HCT116 (cell line): ENCODE measurements around the gene ANKS1A. TPM values are rescaled to one million over a fixed set of nuclear protein-coding genes. Genes with fewer than 3 reads are reported as not detected.

Experiments
- ATAC-seq: fragments of 200-7000 bp; cut with Tn5 transposase; 2 replicates; pipeline ENCODE4 v1.9.1; 2020; ENCODE audit warnings: mild to moderate bottlenecking, moderate library complexity
- BruUV-seq: library from RNA; stranded (reverse); fragments of 400-500 nt; replicated peaks from 2 replicates; lab custom pipeline; 2021; lab: Mats Ljungman, UMichigan
- CTCF ChIA-PET: fragments of 300-600 bp; sonication (Branson Sonifier 250); formaldehyde crosslinking; loops from one replicate; lab custom pipeline; 2021; ENCODE audit warnings: antibody characterized with exemption; lab: Charles Lee
- POLR2A ChIA-PET: fragments of 300-600, 350-600 bp; sonication (Branson Sonifier 250); formaldehyde crosslinking; loops from one replicate; lab custom pipeline; 2021; ENCODE audit warnings: antibody characterized with exemption; lab: Charles Lee
- RAD21 ChIA-PET, 2 experiments: fragments of 300-600 bp; sonication (Branson Sonifier 250); formaldehyde crosslinking; loops; one replicate each; lab custom pipeline; 2023; ENCODE audit warnings: low total read pairs in 2 of 2; ENCODE audit not compliant: uncharacterized antibody in 2 of 2, unreplicated experiment in 2 of 2, low non-redundant PET in 1 of 2; lab: Charles Lee
- DNase-seq: peaks from one replicate; pipeline ENCODE4 v3.0.0-alpha.2; 2010; ENCODE audit warnings: low read depth, low spot score
- H2AFZ ChIP-seq: fragments of 200-600 bp; shearing (Covaris generic), sonication (generic); 2 replicates; pipeline ENCODE4 v1.6.1; 2017; ENCODE audit warnings: low read depth, mixed run types, mixed read lengths, antibody characterized with exemption, low read length; ENCODE audit not compliant: poor library complexity, severe bottlenecking
- H3K27ac ChIP-seq: 2 replicates; pipeline ENCODE4 v1.5.1; 2012; ENCODE audit warnings: low read depth, low read length
- H3K27me3 ChIP-seq: fragments of 200-600 bp; sonication (generic); 2 replicates; pipeline ENCODE4 v1.6.1; 2016; ENCODE audit warnings: mixed run types, low read length, mixed read lengths; ENCODE audit not compliant: insufficient read depth
- H3K36me3 ChIP-seq, 2 experiments: fragments of 200-500 bp in 1 of 2; fragments of 200-600 bp in 1 of 2; sonication (Bioruptor generic) in 1 of 2; sonication (generic) in 1 of 2; 2 replicates each; pipeline versions ENCODE4 v1.5.1 to v1.6.1; 2014 to 2016; ENCODE audit warnings: low read length in 2 of 2, inconsistent platforms in 1 of 2, mixed read lengths in 1 of 2, mixed run types in 1 of 2; ENCODE audit not compliant: insufficient read depth in 2 of 2, control insufficient read depth in 1 of 2
- H3K4me1 ChIP-seq, 2 experiments: fragments of 200-600 bp in 1 of 2; sonication (generic) in 1 of 2; 2 replicates each; pipeline versions ENCODE4 v1.5.1 to v1.6.1; 2012 to 2017; ENCODE audit warnings: low read length in 2 of 2, inconsistent platforms in 1 of 2, mild to moderate bottlenecking in 1 of 2, mixed read lengths in 1 of 2, mixed run types in 1 of 2, moderate library complexity in 1 of 2; ENCODE audit not compliant: insufficient read depth in 2 of 2, control insufficient read depth in 1 of 2
- H3K4me2 ChIP-seq: fragments of 200-600 bp; sonication (generic); 2 replicates; pipeline ENCODE4 v1.6.1; 2017; ENCODE audit warnings: mixed run types, low read length, mixed read lengths
- H3K4me3 ChIP-seq, 2 experiments: fragments of 200-600 bp in 1 of 2; sonication (generic) in 1 of 2; replicated peaks in 1 of 2; 2 replicates each; pipeline ENCODE4 v1.5.1; 2011 to 2016; ENCODE audit warnings: low read length in 2 of 2, control low read depth in 1 of 2, low read depth in 1 of 2, mild to moderate bottlenecking in 1 of 2, mixed read lengths in 1 of 2, mixed run types in 1 of 2
- H3K79me2 ChIP-seq: fragments of 200-600 bp; sonication (generic); 2 replicates; pipeline ENCODE4 v1.6.1; 2017; ENCODE audit warnings: mild to moderate bottlenecking, mixed run types, low read length, moderate library complexity, mixed read lengths; ENCODE audit not compliant: insufficient read depth
- H3K9ac ChIP-seq: fragments of 200-600 bp; sonication (generic); 2 replicates; pipeline ENCODE4 v1.6.1; 2016; ENCODE audit warnings: low read length, mixed read lengths
- H3K9me2 ChIP-seq: fragments of 200-600 bp; sonication (generic), shearing (Covaris generic); 2 replicates; pipeline ENCODE4 v1.6.1; 2017; ENCODE audit warnings: mixed run types, mild to moderate bottlenecking, moderate library complexity; ENCODE audit not compliant: insufficient read depth
- H3K9me3 ChIP-seq, 2 experiments: fragments of 200-500 bp in 1 of 2; fragments of 200-600 bp in 1 of 2; sonication (Bioruptor generic) in 1 of 2; sonication (generic) in 1 of 2; 2 replicates each; pipeline ENCODE4 v1.6.1; 2014 to 2017; ENCODE audit warnings: low read length in 2 of 2, mixed read lengths in 2 of 2, inconsistent platforms in 1 of 2, low read depth in 1 of 2, mild to moderate bottlenecking in 1 of 2, mixed run types in 1 of 2, moderate library complexity in 1 of 2; ENCODE audit not compliant: control insufficient read depth in 1 of 2, insufficient read depth in 1 of 2
- H4K20me1 ChIP-seq: fragments of 200-600 bp; sonication (generic), shearing (Covaris generic); 2 replicates; pipeline ENCODE4 v1.6.1; 2017; ENCODE audit warnings: mixed run types, mild to moderate bottlenecking, moderate library complexity; ENCODE audit not compliant: insufficient read depth
- CBX3 ChIP-seq: IDR thresholded peaks from 2 replicates; pipeline ENCODE4 v1.6.1; 2012; ENCODE audit warnings: low read depth
- CEBPB ChIP-seq: IDR thresholded peaks from 2 replicates; pipeline ENCODE4 v1.6.1; 2012; ENCODE audit warnings: low read depth
- EGR1 ChIP-seq: IDR thresholded peaks from 2 replicates; pipeline ENCODE4 v1.6.1; 2012; ENCODE audit warnings: low read depth
- EZH2 ChIP-seq: fragments of 200-600 bp; sonication (generic); IDR thresholded peaks from 2 replicates; pipeline ENCODE4 v1.6.1; 2017; ENCODE audit warnings: antibody characterized with exemption, mixed run types
- RAD21 ChIP-seq: IDR thresholded peaks from 2 replicates; pipeline ENCODE4 v1.6.1; 2012; ENCODE audit warnings: low read depth, mild to moderate bottlenecking
- SIN3A ChIP-seq: IDR thresholded peaks from 2 replicates; pipeline ENCODE4 v1.6.1; 2012; ENCODE audit warnings: low read depth
- ZFX ChIP-seq: fragments of 450-650 bp; IDR thresholded peaks from 2 replicates; pipeline ENCODE4 v1.6.1; 2017
- ZNF274 ChIP-seq: fragments of 200-500 bp; sonication (Bioruptor generic); IDR thresholded peaks from 2 replicates; pipeline ENCODE4 v1.6.1; 2014; ENCODE audit warnings: mild to moderate bottlenecking, low read depth, low read length, inconsistent platforms
- intact Hi-C: fragments of 100-400 bp; cut with micrococcal nuclease; formaldehyde crosslinking; loops from 2 replicates; pipeline ENCODE4 v1.10.0; 2022
- total RNA-seq: library from RNA; stranded (reverse); gene quantifications from one replicate; pipeline ENCODE4 v1.2.1, GENCODE V29; 2021; ENCODE audit not compliant: unreplicated experiment
- TF ChIP-seq, protein P1 (sequence below): IDR thresholded peaks from 2 replicates; pipeline ENCODE4 v1.6.1; 2012
- TF ChIP-seq, protein P2 (sequence below): IDR thresholded peaks from 2 replicates; pipeline ENCODE4 v1.6.1; 2011; ENCODE audit warnings: mild to moderate bottlenecking, low read length, moderate library complexity; ENCODE audit not compliant: insufficient replicate concordance; ENCODE audit errors: extremely low read depth

The ANKS1A gene
- total RNA-seq, 1 experiment from 2014 or later: 20.6 TPM

GRCh38 chr6:35072051-35072697, 183.1 kb downstream of the ANKS1A start:
- CTCF ChIA-PET: no interaction called here
- Histone ChIP-seq H3K4me1 (no peaks in the 10 kb centered on the region), H3K27ac (no peak overlapping the region), H3K9ac (no peak overlapping the region), H3K4me3 (no peak overlapping the region), H3K9me3 (no peaks in the 10 kb centered on the region), H3K36me3 (no peaks in the 10 kb centered on the region; a peak in 1 of 4 replicates), H3K9me2 (no peaks in the 10 kb centered on the region), H4K20me1 (no peaks in the 10 kb centered on the region), H3K79me2 (no peaks in the 10 kb centered on the region), H2AFZ (no peak overlapping the region), H3K27me3 (no peaks in the 10 kb centered on the region)
- ATAC-seq: no peak
- RAD21 ChIA-PET: no interaction called here
- POLR2A ChIA-PET: no interaction called here
- no peak for DNase-seq
- BruUV-seq: no TSS peak
- intact Hi-C loops: no loop called here
- TF ChIP-seq CEBPB (no peak), ZFX (no peak), ZNF274 (no peak), EZH2 (no peak), CBX3 (no peak), RAD21 (no peak), SIN3A (no peak), EGR1 (no peak)
- TF ChIP-seq, protein P1, sequence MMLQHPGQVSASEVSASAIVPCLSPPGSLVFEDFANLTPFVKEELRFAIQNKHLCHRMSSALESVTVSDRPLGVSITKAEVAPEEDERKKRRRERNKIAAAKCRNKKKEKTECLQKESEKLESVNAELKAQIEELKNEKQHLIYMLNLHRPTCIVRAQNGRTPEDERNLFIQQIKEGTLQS: no peak
- TF ChIP-seq, protein P2, sequence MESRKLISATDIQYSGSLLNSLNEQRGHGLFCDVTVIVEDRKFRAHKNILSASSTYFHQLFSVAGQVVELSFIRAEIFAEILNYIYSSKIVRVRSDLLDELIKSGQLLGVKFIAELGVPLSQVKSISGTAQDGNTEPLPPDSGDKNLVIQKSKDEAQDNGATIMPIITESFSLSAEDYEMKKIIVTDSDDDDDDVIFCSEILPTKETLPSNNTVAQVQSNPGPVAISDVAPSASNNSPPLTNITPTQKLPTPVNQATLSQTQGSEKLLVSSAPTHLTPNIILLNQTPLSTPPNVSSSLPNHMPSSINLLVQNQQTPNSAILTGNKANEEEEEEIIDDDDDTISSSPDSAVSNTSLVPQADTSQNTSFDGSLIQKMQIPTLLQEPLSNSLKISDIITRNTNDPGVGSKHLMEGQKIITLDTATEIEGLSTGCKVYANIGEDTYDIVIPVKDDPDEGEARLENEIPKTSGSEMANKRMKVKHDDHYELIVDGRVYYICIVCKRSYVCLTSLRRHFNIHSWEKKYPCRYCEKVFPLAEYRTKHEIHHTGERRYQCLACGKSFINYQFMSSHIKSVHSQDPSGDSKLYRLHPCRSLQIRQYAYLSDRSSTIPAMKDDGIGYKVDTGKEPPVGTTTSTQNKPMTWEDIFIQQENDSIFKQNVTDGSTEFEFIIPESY: no peak
- TF ChIP-seq, all 23 proteins: peak for 0
- no peak overlapping the region for H3K4me2 ChIP-seq
